Stimulated activated CD4-positive, alpha-beta T cell treated with anti-CD3 and anti-CD28 coated beads, Interleukin-12 subunit alpha, Interleukin-12 subunit beta, amount 100 ng/mL, for 4 hours (primary cell): ENCODE measurements around the gene BLOC1S6.
"Not testable (repeated sequence)": the region's sequence is repeated elsewhere in the genome, so short reads cannot be mapped to it uniquely, and the experiment has no call there.

Experiments
- DNase-seq: peaks from one replicate; pipeline ENCODE4 v3.0.0-alpha.2; 2020

The BLOC1S6 gene

GRCh38 chr15:45641999-45642932 lies 55.1 kb downstream of the BLOC1S6 start:
- no peak for DNase-seq

- DNase-seq, result no peak
Observed at GRCh38 chr15:45644437-45644836, 57.3 kb downstream of the BLOC1S6 start.

GRCh38 chr15:45645026-45645980 lies 58.1 kb downstream of the BLOC1S6 start:
- DNase-seq, result no peak

GRCh38 chr15:45646220-45646619 lies 59.0 kb downstream of the BLOC1S6 start:
- DNase-seq, result no peak

- DNase-seq, result no peak
Observed at GRCh38 chr15:45647828-45648227, 60.6 kb downstream of the BLOC1S6 start.

- DNase-seq, result no peak
Observed at GRCh38 chr15:45648521-45649200, 61.5 kb downstream of the BLOC1S6 start.

- not testable (repeated sequence) for DNase-seq
Observed at GRCh38 chr15:45650007-45650406, 62.8 kb downstream of the BLOC1S6 start.

- DNase-seq, result no peak
Observed at GRCh38 chr15:45650889-45651525, 63.8 kb downstream of the BLOC1S6 start.

GRCh38 chr15:45653702-45654424 lies 66.7 kb downstream of the BLOC1S6 start:
- no peak for DNase-seq

- no peak for DNase-seq
Observed at GRCh38 chr15:45654749-45655148, 67.6 kb downstream of the BLOC1S6 start.

- no peak for DNase-seq
Observed at GRCh38 chr15:45657254-45657653, 70.1 kb downstream of the BLOC1S6 start.

GRCh38 chr15:45657764-45658545 lies 70.8 kb downstream of the BLOC1S6 start:
- DNase-seq, result no peak
